SK-N-SH treated with all-trans-retinoic acid at 6 μM for 48 hours (cell line): ENCODE data around the gene TSEN54.

Experiments
- TCF4 ChIP-seq: fragments of 250-450 bp; sonication (Bioruptor Pico); IDR thresholded peaks from 2 replicates; pipeline ENCODE4 v1.8.0; 2021; ENCODE audit warnings: mild to moderate bottlenecking, moderate library complexity, borderline replicate concordance
- ZFP30 ChIP-seq: fragments of 450-650 bp; formaldehyde crosslinking; IDR thresholded peaks from 2 replicates; pipeline ENCODE4 v1.5.0; 2022; ENCODE audit warnings: mild to moderate bottlenecking, moderate library complexity

DNA sequence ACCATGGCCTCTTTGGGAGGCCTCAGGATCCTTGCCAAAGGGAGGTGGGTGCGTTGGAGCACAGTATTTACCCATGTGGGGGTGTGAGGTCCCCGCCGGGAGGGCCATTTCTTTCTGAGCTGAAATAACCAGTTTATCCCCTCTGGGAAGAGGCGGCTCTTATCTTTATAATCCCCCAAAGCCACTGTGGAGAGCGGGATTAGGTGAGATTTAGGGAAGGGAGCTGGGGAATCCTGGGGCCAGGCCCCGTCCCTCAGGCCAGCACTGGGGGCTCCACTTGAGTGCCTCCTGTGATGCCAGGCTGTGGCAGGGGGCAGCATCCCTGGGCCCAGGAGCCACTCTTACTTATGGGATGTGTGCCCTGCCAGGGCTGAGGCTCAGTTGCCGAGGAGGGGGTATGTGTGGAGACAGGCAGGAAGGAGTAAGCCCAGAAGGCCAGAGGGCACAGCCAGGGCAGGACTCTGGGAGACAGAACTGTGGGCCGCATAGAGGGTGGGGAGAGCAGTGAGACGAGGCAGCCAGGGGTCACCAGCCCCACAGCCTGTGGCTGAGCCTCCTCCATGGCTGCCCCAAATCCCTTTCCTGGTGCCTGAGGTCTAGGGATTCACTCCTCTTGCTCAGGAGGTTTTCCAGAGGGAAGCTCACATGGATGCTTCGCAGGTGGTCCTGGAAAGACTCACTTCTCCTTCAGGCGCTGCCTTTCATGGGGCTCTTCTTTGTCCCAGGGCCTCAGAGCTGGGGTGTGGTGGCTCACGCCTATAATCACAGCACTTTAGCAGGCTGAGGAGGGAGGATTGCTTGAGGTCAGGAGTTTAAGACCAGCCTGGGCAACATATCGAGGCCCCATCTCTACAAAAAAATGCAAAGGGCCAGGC, 34.9 kb upstream of the TSEN54 start:
- TF ChIP-seq ZFP30 (CRISPR knock-in tag) (no peak), TCF4 (no peak)
